Fibroblast of pulmonary artery (primary cell): Measurements from ENCODE around the gene OR2T35.

Experiments
- DNase-seq: peaks from one replicate; pipeline ENCODE4 v3.0.0-alpha.2; 2010; ENCODE audit warnings: low read depth
- H3K4me3 ChIP-seq: replicated peaks from 2 replicates; pipeline ENCODE4 v1.5.1; 2011; ENCODE audit warnings: low read depth, mild to moderate bottlenecking, control low read depth, low read length, moderate library complexity
- TF ChIP-seq, protein P1 (sequence below): IDR thresholded peaks from 2 replicates; pipeline ENCODE4 v1.5.1; 2011; ENCODE audit warnings: mild to moderate bottlenecking, control low read depth, low read length, inconsistent platforms; ENCODE audit errors: missing control alignments

The OR2T35 gene

DNA sequence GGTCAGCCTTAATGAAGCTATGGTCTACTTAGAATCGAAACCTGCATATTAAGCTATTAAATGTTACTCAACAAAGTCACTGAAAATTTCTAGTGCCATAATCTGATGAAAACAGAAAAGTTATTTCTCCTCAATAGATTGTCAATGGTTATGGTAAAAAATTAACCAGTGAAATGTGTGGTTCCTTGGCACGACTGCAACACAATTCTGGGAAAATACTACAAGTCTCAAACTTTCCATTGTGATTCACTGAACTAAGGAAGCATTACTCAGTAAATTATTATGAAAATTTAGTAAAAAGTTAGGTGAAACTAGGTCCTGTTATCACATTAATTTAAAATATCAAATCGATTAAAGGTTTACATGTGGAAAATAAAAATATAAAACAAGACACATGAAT lies 34.8 kb downstream of the OR2T35 start:
- no peak for DNase-seq
- TF ChIP-seq, protein P1, sequence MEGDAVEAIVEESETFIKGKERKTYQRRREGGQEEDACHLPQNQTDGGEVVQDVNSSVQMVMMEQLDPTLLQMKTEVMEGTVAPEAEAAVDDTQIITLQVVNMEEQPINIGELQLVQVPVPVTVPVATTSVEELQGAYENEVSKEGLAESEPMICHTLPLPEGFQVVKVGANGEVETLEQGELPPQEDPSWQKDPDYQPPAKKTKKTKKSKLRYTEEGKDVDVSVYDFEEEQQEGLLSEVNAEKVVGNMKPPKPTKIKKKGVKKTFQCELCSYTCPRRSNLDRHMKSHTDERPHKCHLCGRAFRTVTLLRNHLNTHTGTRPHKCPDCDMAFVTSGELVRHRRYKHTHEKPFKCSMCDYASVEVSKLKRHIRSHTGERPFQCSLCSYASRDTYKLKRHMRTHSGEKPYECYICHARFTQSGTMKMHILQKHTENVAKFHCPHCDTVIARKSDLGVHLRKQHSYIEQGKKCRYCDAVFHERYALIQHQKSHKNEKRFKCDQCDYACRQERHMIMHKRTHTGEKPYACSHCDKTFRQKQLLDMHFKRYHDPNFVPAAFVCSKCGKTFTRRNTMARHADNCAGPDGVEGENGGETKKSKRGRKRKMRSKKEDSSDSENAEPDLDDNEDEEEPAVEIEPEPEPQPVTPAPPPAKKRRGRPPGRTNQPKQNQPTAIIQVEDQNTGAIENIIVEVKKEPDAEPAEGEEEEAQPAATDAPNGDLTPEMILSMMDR: no peak
- H3K4me3 ChIP-seq: no peak overlapping the region

DNA sequence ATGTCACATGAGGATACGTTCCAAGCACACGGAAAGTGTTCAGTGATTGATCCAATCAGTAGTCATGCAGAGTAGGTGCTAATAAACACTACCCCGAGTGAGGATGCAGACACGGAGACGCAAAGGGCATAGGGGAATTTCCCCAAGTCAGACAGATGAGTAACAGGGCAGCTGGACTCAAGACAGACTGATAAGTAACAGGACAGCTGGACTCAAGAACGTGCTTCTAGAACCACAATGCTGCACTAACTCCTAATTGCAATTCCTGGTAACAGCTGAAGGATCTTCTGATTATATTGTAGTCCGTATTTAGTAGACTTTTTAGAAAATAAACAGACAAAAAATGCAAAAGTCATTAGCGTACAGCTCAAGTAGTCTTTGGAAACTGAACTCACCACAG lies 45.7 kb downstream of the OR2T35 start:
- TF ChIP-seq, protein P1: no peak
- no peak for DNase-seq
- no peak overlapping the region for H3K4me3 ChIP-seq

DNA sequence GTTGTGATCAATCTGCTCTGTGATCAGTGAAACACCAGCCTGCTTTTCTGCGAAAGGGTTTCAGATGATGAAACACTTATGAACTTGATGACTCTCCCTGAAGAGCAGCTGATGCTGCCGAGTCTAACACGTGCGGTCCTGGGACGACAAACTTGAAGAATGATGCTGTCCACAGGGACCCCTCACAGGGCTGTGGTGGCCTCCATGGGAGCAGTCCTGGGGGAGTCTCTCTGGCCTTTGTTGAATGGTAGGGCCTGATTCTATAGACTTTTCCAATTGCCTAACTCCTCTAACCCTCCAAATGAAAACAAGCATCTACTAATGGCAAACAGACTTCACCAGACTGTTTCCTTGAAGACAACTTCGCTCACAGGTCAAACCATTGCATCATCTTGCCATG lies 47.5 kb downstream of the OR2T35 start, which contains the start of gene OR2T10:
Gene OR2T10 (minus strand): TSS at position 112 of the 400 bp plus-strand sequence. CDS start 3,932 bp downstream, outside the sequence.
- no peak within 1 kb of the TSS for H3K4me3 ChIP-seq
- TF ChIP-seq, protein P1: no peak
- DNase-seq: no peak

DNA sequence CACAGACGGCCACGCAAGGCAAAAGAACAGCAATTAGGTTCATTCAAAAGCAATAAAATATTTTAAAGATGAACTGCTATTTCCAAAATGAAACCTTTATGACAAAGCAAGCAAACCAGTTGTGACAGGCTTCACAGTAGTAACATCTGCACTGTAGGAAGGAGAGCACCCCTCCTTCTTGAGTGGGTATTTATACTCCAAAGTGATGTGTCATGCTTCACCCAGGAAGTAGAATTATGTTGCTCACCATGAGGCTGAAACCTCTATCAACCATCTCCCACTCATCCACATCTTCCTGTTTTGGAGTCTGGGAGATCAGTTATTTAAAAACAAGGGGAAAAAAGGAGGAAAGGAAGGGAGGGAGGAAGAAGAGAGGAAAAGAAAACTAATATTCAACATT lies 48.5 kb downstream of the OR2T35 start:
- H3K4me3 ChIP-seq: no peak overlapping the region
- TF ChIP-seq, protein P1: no peak
- no peak for DNase-seq

DNA sequence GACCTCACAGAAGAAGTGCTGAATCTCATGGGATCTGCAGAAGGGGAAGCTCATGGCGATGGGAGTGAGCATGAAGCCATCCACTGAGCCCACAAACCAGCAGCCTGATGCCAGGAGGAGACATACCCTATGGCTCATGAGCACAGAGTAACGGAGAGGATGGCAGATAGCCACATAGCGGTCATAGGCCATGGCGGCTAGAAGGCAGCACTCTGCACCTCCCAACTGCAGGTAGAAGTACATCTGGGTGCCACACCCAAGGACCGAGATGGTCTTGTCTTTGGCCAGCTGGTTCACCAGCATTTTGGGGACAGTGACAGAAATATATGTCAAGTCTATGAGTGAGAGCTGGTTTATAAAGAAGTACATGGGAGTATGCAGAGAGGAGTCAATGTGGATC lies 51.9 kb downstream of the OR2T35 start:
- no peak overlapping the region for H3K4me3 ChIP-seq
- DNase-seq: no peak
- TF ChIP-seq, protein P1: no peak

DNA sequence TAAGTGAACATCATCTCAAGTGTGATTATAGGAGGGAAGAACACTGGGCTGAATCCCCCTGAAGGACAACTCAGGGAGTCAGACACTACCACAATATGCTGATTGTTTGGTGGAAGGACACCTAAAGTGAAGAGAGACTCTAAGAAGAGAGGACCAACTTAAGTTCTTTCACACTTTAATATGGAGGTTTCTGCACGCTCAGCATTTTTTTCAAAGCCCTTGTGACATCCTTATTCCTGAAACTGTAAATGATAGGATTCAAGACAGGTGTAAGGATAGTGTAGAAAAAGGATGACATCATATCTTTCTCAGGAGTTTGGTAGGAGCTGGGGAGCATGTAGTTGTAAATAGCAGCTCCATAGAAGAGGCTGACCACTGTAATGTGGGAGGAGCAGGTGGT lies 52.4 kb downstream of the OR2T35 start:
- no peak overlapping the region for H3K4me3 ChIP-seq
- no peak for DNase-seq
- TF ChIP-seq, protein P1: no peak

DNA sequence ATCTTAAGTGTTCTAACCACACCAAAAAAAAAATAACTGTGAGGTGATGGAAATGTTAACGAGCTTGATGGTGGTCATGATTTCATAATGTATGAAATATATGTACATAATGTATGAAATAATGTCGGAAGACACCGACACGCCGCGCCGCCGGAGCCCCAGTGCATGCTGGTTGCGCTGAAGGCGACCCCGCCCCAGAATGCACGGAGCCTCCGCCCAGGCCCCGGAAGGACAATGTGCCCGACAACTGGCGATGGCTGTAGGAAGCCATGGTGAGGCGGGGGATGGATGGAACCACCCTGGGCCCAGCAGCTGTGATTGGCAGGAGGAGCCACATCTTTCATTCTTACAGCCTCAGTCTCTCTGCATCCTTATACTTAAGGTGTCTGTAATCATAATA lies 55.0 kb downstream of the OR2T35 start:
- no peak for DNase-seq
- no peak overlapping the region for H3K4me3 ChIP-seq
- TF ChIP-seq, protein P1: no peak
